ENCODE results near the gene MST1.
"Not testable (repeated sequence)": the region's sequence is repeated elsewhere in the genome, so short reads cannot be mapped to it uniquely, and the experiment has no call there.

The MST1 gene

GRCh38 chr3:49684453-49684852, 4.8 kb downstream of the MST1 start:
- DNase-seq (ENCODE audit: low read depth), result not testable (repeated sequence)
- peaks cover 50% of the 10 kb centered on the region for H3K36me3 ChIP-seq (ENCODE audit: control insufficient read depth, insufficient read depth, low read length, severe bottlenecking)

GRCh38 chr3:49683162-49683561, 6.1 kb downstream of the MST1 start:
- no peak for DNase-seq (ENCODE audit: low read depth)
- Histone ChIP-seq H3K36me3 (ENCODE audit: control insufficient read depth, insufficient read depth, low read length, severe bottlenecking) (peaks cover 63% of the 10 kb centered on the region), H3K4me3 (ENCODE audit: low read length) (no peak overlapping the region), H3K9ac (ENCODE audit: low read length) (no peak overlapping the region), H3K27me3 (replicated peaks; ENCODE audit: control insufficient read depth, insufficient read depth, low read length) (no peaks in the 10 kb centered on the region), H3K9me3 (ENCODE audit: control insufficient read depth, low read length) (no peaks in the 10 kb centered on the region), H3K4me1 (ENCODE audit: control insufficient read depth, insufficient read depth, low read length) (no peaks in the 10 kb centered on the region)

More at GRCh38 chr3:49684453-49684852, 4.8 kb downstream of the MST1 start:
- H3K27me3 ChIP-seq (replicated peaks; ENCODE audit: control insufficient read depth, insufficient read depth, low read length); H3K4me1 ChIP-seq (ENCODE audit: control insufficient read depth, insufficient read depth, low read length); H3K9me3 ChIP-seq (ENCODE audit: control insufficient read depth, low read length); H3K4me3 ChIP-seq (ENCODE audit: low read length); H3K9ac ChIP-seq (ENCODE audit: low read length): not testable (repeated sequence)

- peaks cover 79% of the 10 kb centered on the region for H3K36me3 ChIP-seq (ENCODE audit: control insufficient read depth, insufficient read depth, low read length, severe bottlenecking)
- no peak overlapping the region for H3K9ac ChIP-seq (ENCODE audit: low read length)
- no peak overlapping the region for H3K4me3 ChIP-seq (ENCODE audit: low read length)
- H3K4me1 ChIP-seq (ENCODE audit: control insufficient read depth, insufficient read depth, low read length), result no peaks in the 10 kb centered on the region
- DNase-seq (ENCODE audit: low read depth), result no peak
- no peaks in the 10 kb centered on the region for H3K27me3 ChIP-seq (replicated peaks; ENCODE audit: control insufficient read depth, insufficient read depth, low read length)
- no peaks in the 10 kb centered on the region for H3K9me3 ChIP-seq (ENCODE audit: control insufficient read depth, low read length)
Observed at GRCh38 chr3:49681543-49681942, 7.7 kb downstream of the MST1 start.

GRCh38 chr3:49681232-49681522, 8.1 kb downstream of the MST1 start:
- peaks cover 83% of the 10 kb centered on the region for H3K36me3 ChIP-seq (ENCODE audit: control insufficient read depth, insufficient read depth, low read length, severe bottlenecking)
- no peaks in the 10 kb centered on the region for H3K9me3 ChIP-seq (ENCODE audit: control insufficient read depth, low read length)
- H3K4me3 ChIP-seq (ENCODE audit: low read length), result no peak overlapping the region
- DNase-seq (ENCODE audit: low read depth), result no peak
- no peaks in the 10 kb centered on the region for H3K27me3 ChIP-seq (replicated peaks; ENCODE audit: control insufficient read depth, insufficient read depth, low read length)
- no peaks in the 10 kb centered on the region for H3K4me1 ChIP-seq (ENCODE audit: control insufficient read depth, insufficient read depth, low read length)
- no peak overlapping the region for H3K9ac ChIP-seq (ENCODE audit: low read length)

- Histone ChIP-seq H3K27me3 (replicated peaks; ENCODE audit: control insufficient read depth, insufficient read depth, low read length) (no peaks in the 10 kb centered on the region), H3K4me3 (ENCODE audit: low read length) (no peak overlapping the region), H3K36me3 (ENCODE audit: control insufficient read depth, insufficient read depth, low read length, severe bottlenecking) (peaks cover 88% of the 10 kb centered on the region), H3K4me1 (ENCODE audit: control insufficient read depth, insufficient read depth, low read length) (no peaks in the 10 kb centered on the region), H3K9me3 (ENCODE audit: control insufficient read depth, low read length) (no peaks in the 10 kb centered on the region), H3K9ac (ENCODE audit: low read length) (no peak overlapping the region)
- no peak for DNase-seq (ENCODE audit: low read depth)
Observed at GRCh38 chr3:49680493-49681231, 8.6 kb downstream of the MST1 start.

GRCh38 chr3:49675912-49676311, 13.4 kb downstream of the MST1 start:
- Histone ChIP-seq H3K4me3 (ENCODE audit: low read length) (no peak overlapping the region), H3K9ac (ENCODE audit: low read length) (no peak overlapping the region), H3K27me3 (replicated peaks; ENCODE audit: control insufficient read depth, insufficient read depth, low read length) (no peaks in the 10 kb centered on the region), H3K36me3 (ENCODE audit: control insufficient read depth, insufficient read depth, low read length, severe bottlenecking) (peaks cover 54% of the 10 kb centered on the region), H3K4me1 (ENCODE audit: control insufficient read depth, insufficient read depth, low read length) (peaks cover 15% of the 10 kb centered on the region), H3K9me3 (ENCODE audit: control insufficient read depth, low read length) (no peaks in the 10 kb centered on the region)
- no peak for DNase-seq (ENCODE audit: low read depth)

GRCh38 chr3:49674497-49674983, 14.7 kb downstream of the MST1 start:
- Histone ChIP-seq H3K9me3 (ENCODE audit: control insufficient read depth, low read length) (no peaks in the 10 kb centered on the region), H3K4me1 (ENCODE audit: control insufficient read depth, insufficient read depth, low read length) (peaks cover 17% of the 10 kb centered on the region), H3K27me3 (replicated peaks; ENCODE audit: control insufficient read depth, insufficient read depth, low read length) (no peaks in the 10 kb centered on the region), H3K4me3 (ENCODE audit: low read length) (peak overlapping the region; percentile 93), H3K9ac (ENCODE audit: low read length) (peak overlapping the region; percentile 93), H3K36me3 (ENCODE audit: control insufficient read depth, insufficient read depth, low read length, severe bottlenecking) (peaks cover 41% of the 10 kb centered on the region)
- DNase-seq (ENCODE audit: low read depth), result no peak

GRCh38 chr3:49673715-49674496, 15.4 kb downstream of the MST1 start, which contains the start of gene APEH:
Gene APEH, plus strand, starts transcription at chr3:49674351. Its CDS starts 51 bp downstream, at chr3:49674402.
- Histone ChIP-seq H3K4me1 (ENCODE audit: control insufficient read depth, insufficient read depth, low read length) (peaks cover 24% of the 10 kb centered on the region), H3K27me3 (replicated peaks; ENCODE audit: control insufficient read depth, insufficient read depth, low read length) (no peaks in the 10 kb centered on the region)

GRCh38 chr3:49673121-49673714, 16.1 kb downstream of the MST1 start:
- Histone ChIP-seq H3K36me3 (ENCODE audit: control insufficient read depth, insufficient read depth, low read length, severe bottlenecking) (peaks cover 28% of the 10 kb centered on the region), H3K27me3 (replicated peaks; ENCODE audit: control insufficient read depth, insufficient read depth, low read length) (no peaks in the 10 kb centered on the region), H3K4me3 (ENCODE audit: low read length) (peak overlapping the region; percentile 93), H3K4me1 (ENCODE audit: control insufficient read depth, insufficient read depth, low read length) (peaks cover 29% of the 10 kb centered on the region), H3K9me3 (ENCODE audit: control insufficient read depth, low read length) (no peaks in the 10 kb centered on the region), H3K9ac (ENCODE audit: low read length) (peak overlapping the region; percentile 93)
- DNase-seq (ENCODE audit: low read depth), result no peak

More at GRCh38 chr3:49673715-49674496, 15.4 kb downstream of the MST1 start, which contains the start of gene APEH:
- peak within 1 kb of the TSS; percentile 93 for H3K4me3 ChIP-seq (ENCODE audit: low read length)
- H3K9ac ChIP-seq (ENCODE audit: low read length), result peak within 1 kb of the TSS; percentile 93
- H3K36me3 ChIP-seq (ENCODE audit: control insufficient read depth, insufficient read depth, low read length, severe bottlenecking), result peaks cover 34% of the 10 kb centered on the region
- peak; percentile 99 for DNase-seq (ENCODE audit: low read depth)
- H3K9me3 ChIP-seq (ENCODE audit: control insufficient read depth, low read length), result no peaks in the 10 kb centered on the region

- no peaks in the 10 kb centered on the region for H3K9me3 ChIP-seq (ENCODE audit: control insufficient read depth, low read length)
- DNase-seq (ENCODE audit: low read depth), result peak; percentile 85
- H3K4me3 ChIP-seq (ENCODE audit: low read length), result no peak overlapping the region
- peaks cover 8% of the 10 kb centered on the region for H3K27me3 ChIP-seq (replicated peaks; ENCODE audit: control insufficient read depth, insufficient read depth, low read length)
- H3K4me1 ChIP-seq (ENCODE audit: control insufficient read depth, insufficient read depth, low read length), result peaks cover 38% of the 10 kb centered on the region
- peaks cover 11% of the 10 kb centered on the region for H3K36me3 ChIP-seq (ENCODE audit: control insufficient read depth, insufficient read depth, low read length, severe bottlenecking)
- no peak overlapping the region for H3K9ac ChIP-seq (ENCODE audit: low read length)
Observed at GRCh38 chr3:49671291-49672288, 17.7 kb downstream of the MST1 start.

All from adipocyte (in vitro differentiated cells).